GM23338 (cell line): ENCODE results near the gene PSMB7. TPM values are rescaled to one million over a fixed set of nuclear protein-coding genes. Genes with fewer than 3 reads are reported as not detected.

Source experiments
- ATAC-seq: fragments of 200-7000 bp; cut with Tn5 transposase; 3 replicates; pipeline ENCODE4 v1.9.1; 2020
- DNase-seq: peaks from one replicate; pipeline ENCODE4 v3.0.0-alpha.2; 2015; ENCODE audit warnings: low spot score
- H2AFZ ChIP-seq: fragments of 200-600 bp; sonication (generic); 2 replicates; pipeline ENCODE4 v1.8.0; 2016; ENCODE audit warnings: antibody characterized with exemption, mild to moderate bottlenecking, moderate library complexity
- H3F3A ChIP-seq: fragments of 200-600 bp; sonication (generic); replicated peaks from 2 replicates; pipeline ENCODE4 v1.8.0; 2017; ENCODE audit warnings: antibody characterized with exemption, mixed run types, low read depth
- H3K27ac ChIP-seq: fragments of 200-600 bp; sonication (generic); 2 replicates; pipeline ENCODE4 v1.6.1; 2016; ENCODE audit warnings: low read depth
- H3K27me3 ChIP-seq: fragments of 200-600 bp; sonication (generic); 2 replicates; pipeline ENCODE4 v1.8.0; 2016; ENCODE audit warnings: mild to moderate bottlenecking, mixed run types, moderate library complexity; ENCODE audit not compliant: insufficient read depth
- H3K36me3 ChIP-seq: fragments of 200-600 bp; sonication (generic); 2 replicates; pipeline ENCODE4 v1.8.0; 2016; ENCODE audit warnings: mild to moderate bottlenecking; ENCODE audit not compliant: insufficient read depth
- H3K4me1 ChIP-seq: fragments of 200-600 bp; sonication (generic); 2 replicates; pipeline ENCODE4 v1.8.0; 2016; ENCODE audit warnings: mild to moderate bottlenecking, moderate library complexity; ENCODE audit not compliant: insufficient read depth
- H3K4me2 ChIP-seq: fragments of 200-600 bp; sonication (generic); 2 replicates; pipeline ENCODE4 v1.7.1; 2017; ENCODE audit warnings: mixed run types
- H3K4me3 ChIP-seq: fragments of 200-600 bp; sonication (generic); 2 replicates; pipeline ENCODE4 v1.6.1; 2016; ENCODE audit warnings: mixed run types
- H3K79me2 ChIP-seq: fragments of 200-600 bp; sonication (generic); replicated peaks from 2 replicates; pipeline ENCODE4 v1.8.0; 2017; ENCODE audit warnings: mild to moderate bottlenecking; ENCODE audit not compliant: insufficient read depth
- H3K9me2 ChIP-seq: fragments of 200-600 bp; sonication (generic); 2 replicates; pipeline ENCODE4 v1.8.0; 2017; ENCODE audit not compliant: insufficient read depth
- H4K20me1 ChIP-seq: fragments of 200-600 bp; sonication (generic); replicated peaks from 2 replicates; pipeline ENCODE4 v1.8.0; 2017; ENCODE audit warnings: mild to moderate bottlenecking; ENCODE audit not compliant: insufficient read depth
- H3K27ac Mint-ChIP-seq: 2 replicates; pipeline ENCODE4 v1.8.0; 2020; ENCODE audit warnings: inconsistent platforms, mild to moderate bottlenecking, moderate library complexity, mixed read lengths
- H3K27me3 Mint-ChIP-seq: 3 replicates; pipeline ENCODE4 v1.8.0; 2022; ENCODE audit warnings: low read depth, mild to moderate bottlenecking, moderate library complexity, mixed read lengths, inconsistent platforms; ENCODE audit not compliant: insufficient read depth, poor library complexity
- H3K36me3 Mint-ChIP-seq: 3 replicates; pipeline ENCODE4 v1.8.0; 2021; ENCODE audit warnings: low read depth, mild to moderate bottlenecking, inconsistent platforms, moderate library complexity, mixed read lengths
- H3K4me1 Mint-ChIP-seq: 3 replicates; pipeline ENCODE4 v1.8.0; 2020; ENCODE audit warnings: mild to moderate bottlenecking, inconsistent platforms, mixed read lengths
- H3K4me3 Mint-ChIP-seq: 3 replicates; pipeline ENCODE4 v1.8.0; 2021; ENCODE audit warnings: moderate library complexity, mild to moderate bottlenecking, inconsistent platforms, mixed read lengths
- H3K9me3 Mint-ChIP-seq: 3 replicates; pipeline ENCODE4 v1.8.0; 2020; ENCODE audit warnings: moderate library complexity, mild to moderate bottlenecking, inconsistent platforms, mixed read lengths
- EZH2phosphoT487 ChIP-seq: fragments of 200-600 bp; sonication (generic); IDR thresholded peaks from one replicate; pipeline ENCODE4 v1.8.1; 2018; ENCODE audit warnings: antibody characterized with exemption; ENCODE audit not compliant: unreplicated experiment
- JUNB ChIP-seq: IDR thresholded peaks from one replicate; pipeline ENCODE4 v1.6.1; 2016; ENCODE audit warnings: antibody characterized with exemption; ENCODE audit not compliant: unreplicated experiment
- NANOG ChIP-seq: IDR thresholded peaks from 2 replicates; pipeline ENCODE4 v1.6.1; 2016; ENCODE audit warnings: antibody characterized with exemption, borderline replicate concordance
- POLR2AphosphoS5 ChIP-seq: IDR thresholded peaks from 2 replicates; pipeline ENCODE4 v1.6.1; 2016; ENCODE audit warnings: antibody characterized with exemption, low read depth
- ZNF114 ChIP-seq: fragments of 250-450 bp; sonication (Bioruptor Pico); IDR thresholded peaks from 2 replicates; pipeline ENCODE4 v1.5.0; 2020; ENCODE audit warnings: mild to moderate bottlenecking, moderate library complexity
- ZNF331 ChIP-seq: fragments of 250-450 bp; sonication (Bioruptor Pico); IDR thresholded peaks from 2 replicates; pipeline ENCODE4 v1.5.0; 2020; ENCODE audit warnings: low read depth, mild to moderate bottlenecking, moderate library complexity
- polyA plus RNA-seq: library from polyadenylated mRNA; unstranded; fragments of >200 nt; fragmentation: Nextera tagmentation; extraction: Ambion mirVana; gene quantifications from 2 replicates; pipeline ENCODE4 v1.2.1, GENCODE V29; 2016
- total RNA-seq: library from RNA; depleted of rRNA; stranded (reverse); fragments of >200 nt; shearing (Covaris generic); gene quantifications from 2 replicates; pipeline ENCODE4 v1.2.3, GENCODE V29; 2014
- TF ChIP-seq, protein P1 (sequence below), 2 experiments: fragments of 200-600 bp in 1 of 2; sonication (generic) in 1 of 2; conservative IDR thresholded peaks; 2 replicates each; pipeline versions ENCODE4 v1.5.1 to v1.6.1; 2016 to 2017; ENCODE audit warnings: antibody characterized with exemption in 2 of 2, low read depth in 2 of 2, mild to moderate bottlenecking in 2 of 2, moderate library complexity in 1 of 2
- TF ChIP-seq, protein P2 (sequence below): IDR thresholded peaks from one replicate; pipeline ENCODE4 v1.6.1; 2018; ENCODE audit warnings: antibody characterized with exemption; ENCODE audit not compliant: unreplicated experiment
- TF ChIP-seq, protein P3 (sequence below): IDR thresholded peaks from 2 replicates; pipeline ENCODE4 v1.6.1; 2016; ENCODE audit warnings: antibody characterized with exemption

PSMB7 gene
- total and polyA plus RNA-seq, 2 experiments from 2014 or later = 255 to 268 TPM

DNA sequence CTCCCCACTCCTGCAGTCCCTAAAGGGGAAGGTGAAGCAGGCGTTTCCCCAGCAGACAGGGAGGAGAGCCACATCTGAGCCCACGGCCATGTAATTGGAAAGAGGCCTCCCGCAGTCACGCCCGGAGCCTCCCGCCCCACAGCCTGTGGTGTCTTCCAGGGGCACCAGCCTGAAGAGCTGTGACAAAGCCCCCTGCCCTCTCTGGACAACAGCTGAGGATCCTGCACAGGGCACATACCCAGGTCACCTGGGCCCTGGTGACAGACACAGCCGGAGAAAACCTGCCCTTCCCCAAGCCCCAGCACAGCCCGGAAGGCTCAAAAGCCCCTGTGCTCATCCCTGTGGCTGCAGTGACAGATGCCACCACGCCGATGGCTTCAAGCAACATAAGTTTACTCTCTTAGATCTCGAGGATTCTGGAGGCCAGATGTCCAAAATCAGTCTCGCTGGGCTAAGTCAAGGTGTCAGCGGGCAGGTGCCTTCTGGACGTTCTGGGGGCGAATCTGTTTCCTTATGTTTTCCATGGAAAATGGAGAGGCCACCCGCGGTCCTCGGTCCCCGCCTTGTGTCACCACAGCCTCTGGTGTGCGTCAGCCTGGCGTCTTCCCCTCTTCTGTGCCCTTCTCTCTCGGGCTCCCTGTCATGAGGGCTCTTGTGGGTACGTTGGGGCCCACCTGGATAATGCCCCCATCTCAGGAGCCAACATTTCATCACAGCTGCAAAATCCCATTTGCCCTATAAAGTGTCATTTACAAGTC lies 71.5 kb downstream of the PSMB7 start:
- no peak overlapping the region for H2AFZ ChIP-seq
- Mint-ChIP-seq H3K4me1 (peaks cover 25% of the 10 kb centered on the region), H3K36me3 (peaks cover under 1% of the 10 kb centered on the region; the same call in 1 of the 3 replicates), H3K4me3 (no peak overlapping the region), H3K9me3 (no peaks in the 10 kb centered on the region), H3K27ac (peak overlapping the region; percentile 92; the same call in 1 of the 2 replicates), H3K27me3 (peaks cover 17% of the 10 kb centered on the region)
- no peak overlapping the region for H3K27ac ChIP-seq
- no peak overlapping the region for H3K4me3 ChIP-seq
- H3K4me2 ChIP-seq = no peak overlapping the region
- H3K79me2 ChIP-seq = no peaks in the 10 kb centered on the region
- H3K27me3 ChIP-seq = no peaks in the 10 kb centered on the region
- H3K36me3 ChIP-seq = no peaks in the 10 kb centered on the region
- no peaks in the 10 kb centered on the region for H3F3A ChIP-seq
- ATAC-seq = peak; percentile 4; the same call in 2 of the 3 replicates
- H3K9me2 ChIP-seq = no peaks in the 10 kb centered on the region
- TF ChIP-seq, protein P1, sequence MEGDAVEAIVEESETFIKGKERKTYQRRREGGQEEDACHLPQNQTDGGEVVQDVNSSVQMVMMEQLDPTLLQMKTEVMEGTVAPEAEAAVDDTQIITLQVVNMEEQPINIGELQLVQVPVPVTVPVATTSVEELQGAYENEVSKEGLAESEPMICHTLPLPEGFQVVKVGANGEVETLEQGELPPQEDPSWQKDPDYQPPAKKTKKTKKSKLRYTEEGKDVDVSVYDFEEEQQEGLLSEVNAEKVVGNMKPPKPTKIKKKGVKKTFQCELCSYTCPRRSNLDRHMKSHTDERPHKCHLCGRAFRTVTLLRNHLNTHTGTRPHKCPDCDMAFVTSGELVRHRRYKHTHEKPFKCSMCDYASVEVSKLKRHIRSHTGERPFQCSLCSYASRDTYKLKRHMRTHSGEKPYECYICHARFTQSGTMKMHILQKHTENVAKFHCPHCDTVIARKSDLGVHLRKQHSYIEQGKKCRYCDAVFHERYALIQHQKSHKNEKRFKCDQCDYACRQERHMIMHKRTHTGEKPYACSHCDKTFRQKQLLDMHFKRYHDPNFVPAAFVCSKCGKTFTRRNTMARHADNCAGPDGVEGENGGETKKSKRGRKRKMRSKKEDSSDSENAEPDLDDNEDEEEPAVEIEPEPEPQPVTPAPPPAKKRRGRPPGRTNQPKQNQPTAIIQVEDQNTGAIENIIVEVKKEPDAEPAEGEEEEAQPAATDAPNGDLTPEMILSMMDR (conservative IDR thresholded peaks at IDR 0.05; ENCODE audit: low read depth in 2 of 2) = no peak
- H3K4me1 ChIP-seq = no peaks in the 10 kb centered on the region
- no peak for DNase-seq
- H4K20me1 ChIP-seq = no peaks in the 10 kb centered on the region

DNA sequence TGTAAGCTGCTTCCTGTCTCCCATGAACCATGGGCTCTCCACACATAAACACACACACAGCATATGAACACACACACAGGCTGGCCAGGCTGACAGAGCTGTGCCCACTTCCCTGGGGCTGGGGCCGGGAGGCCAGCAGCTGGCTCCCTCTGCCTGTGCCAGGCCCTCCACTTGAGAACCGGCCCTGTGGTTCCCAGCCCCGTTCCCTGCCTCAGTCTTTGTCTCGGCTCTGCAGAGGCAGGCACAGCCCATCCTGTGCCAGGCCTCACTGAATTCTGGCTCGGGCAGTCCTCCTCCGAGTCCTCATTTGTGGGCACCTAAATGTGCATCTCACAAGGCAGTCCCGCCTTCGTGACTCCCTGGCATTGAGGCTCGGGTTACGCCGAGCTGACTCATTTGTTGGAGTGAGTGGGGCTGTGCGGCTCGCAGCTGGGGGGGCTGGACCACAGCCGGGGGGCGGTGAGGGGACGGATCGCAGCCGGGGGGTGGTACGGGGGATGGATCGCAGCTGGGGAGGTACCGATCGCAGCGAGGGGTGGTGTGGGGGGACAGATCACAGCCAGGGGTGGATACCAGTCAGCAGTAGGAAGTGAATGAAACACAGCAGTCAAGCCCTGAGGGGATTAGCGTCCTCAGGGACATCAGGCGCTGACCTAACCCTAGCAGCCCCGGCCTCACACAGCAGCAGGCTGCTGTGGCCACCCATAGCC lies 72.3 kb downstream of the PSMB7 start:
- Histone ChIP-seq H3K27ac (no peak overlapping the region), H3K79me2 (no peaks in the 10 kb centered on the region), H3K27me3 (no peaks in the 10 kb centered on the region), H3K9me2 (no peaks in the 10 kb centered on the region), H3K4me1 (no peaks in the 10 kb centered on the region), H3K4me2 (no peak overlapping the region), H3K4me3 (no peak overlapping the region), H4K20me1 (no peaks in the 10 kb centered on the region), H2AFZ (no peak overlapping the region), H3F3A (no peaks in the 10 kb centered on the region), H3K36me3 (no peaks in the 10 kb centered on the region)
- Mint-ChIP-seq H3K4me3 (no peak overlapping the region), H3K4me1 (peaks cover 25% of the 10 kb centered on the region), H3K36me3 (peaks cover 8% of the 10 kb centered on the region; the same call in 2 of the 3 replicates), H3K9me3 (peaks cover 3% of the 10 kb centered on the region; the same call in 1 of the 3 replicates), H3K27me3 (peaks cover 19% of the 10 kb centered on the region), H3K27ac (peak overlapping the region; percentile 92)
- peak; percentile 49 for ATAC-seq
- peak; percentile 39 for DNase-seq
- TF ChIP-seq ZNF331 (CRISPR knock-in tag) (no peak), NANOG (no peak), JUNB (no peak), EZH2phosphoT487 (no peak), ZNF114 (no peak), POLR2AphosphoS5 (no peak)
- TF ChIP-seq, protein P2, sequence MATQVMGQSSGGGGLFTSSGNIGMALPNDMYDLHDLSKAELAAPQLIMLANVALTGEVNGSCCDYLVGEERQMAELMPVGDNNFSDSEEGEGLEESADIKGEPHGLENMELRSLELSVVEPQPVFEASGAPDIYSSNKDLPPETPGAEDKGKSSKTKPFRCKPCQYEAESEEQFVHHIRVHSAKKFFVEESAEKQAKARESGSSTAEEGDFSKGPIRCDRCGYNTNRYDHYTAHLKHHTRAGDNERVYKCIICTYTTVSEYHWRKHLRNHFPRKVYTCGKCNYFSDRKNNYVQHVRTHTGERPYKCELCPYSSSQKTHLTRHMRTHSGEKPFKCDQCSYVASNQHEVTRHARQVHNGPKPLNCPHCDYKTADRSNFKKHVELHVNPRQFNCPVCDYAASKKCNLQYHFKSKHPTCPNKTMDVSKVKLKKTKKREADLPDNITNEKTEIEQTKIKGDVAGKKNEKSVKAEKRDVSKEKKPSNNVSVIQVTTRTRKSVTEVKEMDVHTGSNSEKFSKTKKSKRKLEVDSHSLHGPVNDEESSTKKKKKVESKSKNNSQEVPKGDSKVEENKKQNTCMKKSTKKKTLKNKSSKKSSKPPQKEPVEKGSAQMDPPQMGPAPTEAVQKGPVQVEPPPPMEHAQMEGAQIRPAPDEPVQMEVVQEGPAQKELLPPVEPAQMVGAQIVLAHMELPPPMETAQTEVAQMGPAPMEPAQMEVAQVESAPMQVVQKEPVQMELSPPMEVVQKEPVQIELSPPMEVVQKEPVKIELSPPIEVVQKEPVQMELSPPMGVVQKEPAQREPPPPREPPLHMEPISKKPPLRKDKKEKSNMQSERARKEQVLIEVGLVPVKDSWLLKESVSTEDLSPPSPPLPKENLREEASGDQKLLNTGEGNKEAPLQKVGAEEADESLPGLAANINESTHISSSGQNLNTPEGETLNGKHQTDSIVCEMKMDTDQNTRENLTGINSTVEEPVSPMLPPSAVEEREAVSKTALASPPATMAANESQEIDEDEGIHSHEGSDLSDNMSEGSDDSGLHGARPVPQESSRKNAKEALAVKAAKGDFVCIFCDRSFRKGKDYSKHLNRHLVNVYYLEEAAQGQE = no peak
- TF ChIP-seq, protein P3, sequence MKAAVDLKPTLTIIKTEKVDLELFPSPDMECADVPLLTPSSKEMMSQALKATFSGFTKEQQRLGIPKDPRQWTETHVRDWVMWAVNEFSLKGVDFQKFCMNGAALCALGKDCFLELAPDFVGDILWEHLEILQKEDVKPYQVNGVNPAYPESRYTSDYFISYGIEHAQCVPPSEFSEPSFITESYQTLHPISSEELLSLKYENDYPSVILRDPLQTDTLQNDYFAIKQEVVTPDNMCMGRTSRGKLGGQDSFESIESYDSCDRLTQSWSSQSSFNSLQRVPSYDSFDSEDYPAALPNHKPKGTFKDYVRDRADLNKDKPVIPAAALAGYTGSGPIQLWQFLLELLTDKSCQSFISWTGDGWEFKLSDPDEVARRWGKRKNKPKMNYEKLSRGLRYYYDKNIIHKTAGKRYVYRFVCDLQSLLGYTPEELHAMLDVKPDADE = no peak
- TF ChIP-seq, protein P1 (conservative IDR thresholded peaks at IDR 0.05; ENCODE audit: low read depth in 2 of 2) = no peak
